IMR-90 (cell line): Measurements from ENCODE around the gene MTAP.

ENCODE experiments used
- BHLHE40 ChIP-seq: fragments of 150-350 bp; IDR thresholded peaks from 2 replicates; pipeline ENCODE4 v1.6.1; 2016; ENCODE audit warnings: mild to moderate bottlenecking, low read depth, low read length
- CTCF ChIP-seq: conservative IDR thresholded peaks from 2 replicates; pipeline ENCODE4 v1.5.1; 2012; ENCODE audit warnings: mild to moderate bottlenecking, low read depth, low read length, improper control_type of control experiment
- ELK1 ChIP-seq: fragments of 150-350 bp; IDR thresholded peaks from 2 replicates; pipeline ENCODE4 v1.6.1; 2016; ENCODE audit warnings: low read depth, mild to moderate bottlenecking, low read length, moderate library complexity, borderline replicate concordance
- MAFK ChIP-seq: IDR thresholded peaks from 2 replicates; pipeline ENCODE4 v1.6.1; 2012; ENCODE audit warnings: low read depth, low read length, improper control_type of control experiment
- POLR2A ChIP-seq: IDR thresholded peaks from 2 replicates; pipeline ENCODE4 v1.6.1; 2012; ENCODE audit warnings: mild to moderate bottlenecking, low read depth, low read length
- RCOR1 ChIP-seq: IDR thresholded peaks from 2 replicates; pipeline ENCODE4 v1.6.1; 2012; ENCODE audit warnings: mild to moderate bottlenecking, low read length, improper control_type of control experiment; ENCODE audit not compliant: insufficient replicate concordance
- RFX5 ChIP-seq: IDR thresholded peaks from 2 replicates; pipeline ENCODE4 v1.8.0; 2012; ENCODE audit warnings: low read depth, mild to moderate bottlenecking, low read length, moderate library complexity

GRCh38 chr9:21927752-21928151 lies 125.3 kb downstream of the MTAP start:
- TF ChIP-seq CTCF (no peak), POLR2A (no peak), BHLHE40 (no peak), MAFK (no peak), RFX5 (no peak), RCOR1 (no peak), ELK1 (no peak)
